HG02938 (cell line): Measurements from ENCODE around the gene S100A11.

Experiments
- ATAC-seq: cut with Tn5 transposase; IDR thresholded peaks from one replicate; pipeline ENCODE4 v1.9.1; 2021; ENCODE audit warnings: mild to moderate bottlenecking, moderate library complexity; ENCODE audit not compliant: unreplicated experiment

S100A11 gene

GRCh38 chr1:151986501-151987190, 50.2 kb downstream of the S100A11 start:
- ATAC-seq = no peak

- no peak for ATAC-seq
These were observed 51.0 kb downstream of the S100A11 start for GRCh38 chr1:151985768-151986167.

GRCh38 chr1:151985270-151985669, 51.5 kb downstream of the S100A11 start:
- ATAC-seq = no peak

GRCh38 chr1:151984313-151984956, 52.4 kb downstream of the S100A11 start:
- peak; percentile 84 for ATAC-seq
